ENCODE results near the gene HIP1R. TPM values are rescaled to one million over a fixed set of nuclear protein-coding genes. Genes with fewer than 3 reads are reported as not detected.

Gene HIP1R
- total RNA-seq, 1 donor from 2014 or later, result 33.0 TPM

DNA sequence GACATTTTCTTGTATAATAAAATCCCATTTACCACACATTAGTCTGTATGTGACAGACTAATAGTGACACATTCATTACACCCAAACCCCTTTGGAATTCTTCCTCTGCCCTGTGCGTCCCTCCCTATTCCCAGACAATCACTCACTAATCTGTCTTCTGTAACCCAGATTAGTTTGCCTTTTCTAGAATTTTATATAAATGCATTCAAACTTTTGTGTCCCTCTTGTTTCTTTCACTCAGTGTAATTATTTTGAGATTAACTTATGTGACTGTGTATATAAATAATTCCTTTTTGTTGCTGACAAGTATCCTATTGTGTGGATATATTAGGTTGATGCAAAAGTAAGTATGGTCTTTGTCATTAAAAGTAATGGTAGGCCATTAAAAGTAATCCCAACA lies 27.6 kb upstream of the HIP1R start:
- Histone ChIP-seq H3K27ac (no peak overlapping the region), H3K27me3 (no peaks in the 10 kb centered on the region), H3K36me3 (no peaks in the 10 kb centered on the region), H3K4me3 (no peak overlapping the region), H3K9me3 (no peaks in the 10 kb centered on the region), H3K4me1 (no peaks in the 10 kb centered on the region)
- ATAC-seq (no peak), DNase-seq (no peak)
- intact Hi-C loops (cut with DNase I), result no loop called here
- no peak for TF ChIP-seq CTCF (IDR thresholded peaks at IDR 0.05)

DNA sequence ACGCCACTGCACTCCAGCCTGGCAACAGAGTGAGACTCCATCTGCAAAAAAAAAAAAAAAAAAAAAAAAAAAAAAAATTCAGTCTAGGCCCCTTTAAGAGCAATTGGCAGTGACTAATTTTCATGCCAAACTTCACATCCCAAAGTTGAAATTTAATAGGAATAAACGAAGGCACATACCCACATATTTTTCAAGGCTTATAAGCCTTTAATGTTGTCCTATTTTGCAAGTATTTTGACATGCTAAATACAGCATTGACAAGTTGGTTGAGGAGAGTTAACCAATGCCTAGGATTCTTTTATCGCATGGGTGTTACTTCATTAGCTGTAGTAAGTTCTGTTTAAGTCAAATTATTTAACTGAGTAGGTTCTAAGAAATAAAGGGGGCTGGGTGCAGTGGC lies 23.5 kb upstream of the HIP1R start:
- no peak overlapping the region for H3K4me3 ChIP-seq
- no peak for DNase-seq
- ATAC-seq, result no peak
- no peaks in the 10 kb centered on the region for H3K4me1 ChIP-seq
- H3K9me3 ChIP-seq, result no peaks in the 10 kb centered on the region
- H3K27me3 ChIP-seq, result no peaks in the 10 kb centered on the region
- H3K36me3 ChIP-seq, result no peaks in the 10 kb centered on the region
- no peak for TF ChIP-seq CTCF (IDR thresholded peaks at IDR 0.05)
- no peak overlapping the region for H3K27ac ChIP-seq
- intact Hi-C loops (cut with DNase I), result no loop called here

GRCh38 chr12:122813310-122813713 lies 21.9 kb upstream of the HIP1R start:
- Histone ChIP-seq H3K4me3 (no peak overlapping the region), H3K27me3 (no peaks in the 10 kb centered on the region), H3K27ac (no peak overlapping the region), H3K9me3 (no peaks in the 10 kb centered on the region), H3K4me1 (no peaks in the 10 kb centered on the region), H3K36me3 (no peaks in the 10 kb centered on the region)
- ATAC-seq, result no peak
- TF ChIP-seq CTCF (IDR thresholded peaks at IDR 0.05), result no peak
- intact Hi-C loops (cut with DNase I), result no loop called here
- DNase-seq, result no peak

- no peak for ATAC-seq
- H3K36me3 ChIP-seq, result no peaks in the 10 kb centered on the region
- DNase-seq, result no peak
- no peak for TF ChIP-seq CTCF (IDR thresholded peaks at IDR 0.05)
- H3K27ac ChIP-seq, result no peak overlapping the region
- H3K27me3 ChIP-seq, result no peaks in the 10 kb centered on the region
- intact Hi-C loops (cut with DNase I), result no loop called here
- no peak overlapping the region for H3K4me3 ChIP-seq
- H3K4me1 ChIP-seq, result no peaks in the 10 kb centered on the region
- H3K9me3 ChIP-seq, result no peaks in the 10 kb centered on the region
Observed at GRCh38 chr12:122819209-122819785, 16.0 kb upstream of the HIP1R start.

- ATAC-seq, result no peak
- no peaks in the 10 kb centered on the region for H3K36me3 ChIP-seq
- H3K27me3 ChIP-seq, result no peaks in the 10 kb centered on the region
- DNase-seq, result no peak
- intact Hi-C loops (cut with DNase I), result no loop called here
- no peaks in the 10 kb centered on the region for H3K4me1 ChIP-seq
- TF ChIP-seq CTCF (IDR thresholded peaks at IDR 0.05), result no peak
- no peak overlapping the region for H3K4me3 ChIP-seq
- H3K9me3 ChIP-seq, result no peaks in the 10 kb centered on the region
- no peak overlapping the region for H3K27ac ChIP-seq
Observed at GRCh38 chr12:122820138-122820537, 15.1 kb upstream of the HIP1R start.

DNA sequence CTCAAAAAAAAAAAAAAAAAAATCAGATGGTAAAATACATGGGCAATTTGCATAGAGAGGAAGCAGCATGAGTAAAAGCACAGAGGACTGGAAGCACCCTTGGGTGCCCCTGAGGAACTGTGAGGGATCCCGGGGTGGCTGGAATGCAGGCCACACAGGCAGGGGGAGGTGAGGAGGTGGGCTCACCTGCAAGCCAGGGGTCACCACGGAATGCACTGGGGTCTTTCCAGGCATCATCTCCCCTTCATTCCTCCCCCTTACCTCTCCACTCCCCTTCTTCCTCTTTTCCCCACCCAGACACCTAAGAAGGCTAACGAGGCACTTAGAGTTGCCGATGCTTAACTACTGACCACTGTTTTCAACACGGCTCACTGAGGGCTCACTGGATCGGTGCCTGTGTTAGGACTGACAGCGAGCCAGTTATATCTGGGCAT lies 14.4 kb upstream of the HIP1R start:
- ATAC-seq (no peak), DNase-seq (no peak)
- no peaks in the 10 kb centered on the region for H3K4me1 ChIP-seq
- intact Hi-C loops (cut with DNase I), result no loop called here
- no peak overlapping the region for H3K4me3 ChIP-seq
- no peak overlapping the region for H3K27ac ChIP-seq
- H3K36me3 ChIP-seq, result no peaks in the 10 kb centered on the region
- TF ChIP-seq CTCF (IDR thresholded peaks at IDR 0.05), result no peak
- H3K9me3 ChIP-seq, result no peaks in the 10 kb centered on the region
- no peaks in the 10 kb centered on the region for H3K27me3 ChIP-seq
